Activated T-helper 1 cell treated with Interleukin-2 at 50 U/mL for 16 hours (primary cell): ENCODE measurements around the gene ITGA1.

Experiments used
- DNase-seq: peaks from one replicate; pipeline ENCODE4 v3.0.0-alpha.2; 2020; ENCODE audit warnings: low read depth

Gene ITGA1

DNA sequence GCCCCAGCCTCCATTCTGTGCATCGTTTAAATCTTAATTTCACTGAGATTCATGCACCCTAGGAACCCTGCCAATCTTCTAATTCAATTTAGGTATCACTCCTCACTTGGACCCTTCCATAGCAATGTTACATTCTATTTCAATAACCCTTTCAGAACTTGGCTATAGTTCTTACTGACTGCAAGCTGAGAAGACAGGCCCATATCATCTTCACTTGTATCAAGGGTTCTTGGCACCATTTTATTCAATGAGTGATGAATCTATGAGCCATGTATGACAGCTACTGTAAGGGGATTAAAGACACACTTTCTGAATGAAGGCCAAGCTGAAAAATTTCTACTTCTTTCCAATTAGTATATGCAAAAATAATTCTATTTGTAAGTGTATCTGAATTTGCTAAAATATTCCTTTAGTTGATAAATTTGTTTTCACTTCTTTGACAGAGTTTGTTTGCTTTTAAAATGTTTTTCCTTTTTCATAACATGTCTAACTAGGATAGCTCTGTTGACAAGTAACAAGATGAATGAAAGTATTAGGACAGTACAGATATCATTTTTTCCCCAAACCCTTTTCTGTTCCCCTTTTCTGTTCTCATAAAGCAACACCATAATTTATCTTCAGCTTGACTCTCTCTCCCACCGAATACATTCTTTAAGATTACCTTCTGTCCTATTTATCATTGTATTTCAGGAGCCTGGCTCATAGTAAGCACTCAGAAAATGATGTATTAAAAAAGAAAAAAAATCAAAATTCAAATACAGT lies 211.0 kb downstream of the ITGA1 start:
- DNase-seq, result no peak

DNA sequence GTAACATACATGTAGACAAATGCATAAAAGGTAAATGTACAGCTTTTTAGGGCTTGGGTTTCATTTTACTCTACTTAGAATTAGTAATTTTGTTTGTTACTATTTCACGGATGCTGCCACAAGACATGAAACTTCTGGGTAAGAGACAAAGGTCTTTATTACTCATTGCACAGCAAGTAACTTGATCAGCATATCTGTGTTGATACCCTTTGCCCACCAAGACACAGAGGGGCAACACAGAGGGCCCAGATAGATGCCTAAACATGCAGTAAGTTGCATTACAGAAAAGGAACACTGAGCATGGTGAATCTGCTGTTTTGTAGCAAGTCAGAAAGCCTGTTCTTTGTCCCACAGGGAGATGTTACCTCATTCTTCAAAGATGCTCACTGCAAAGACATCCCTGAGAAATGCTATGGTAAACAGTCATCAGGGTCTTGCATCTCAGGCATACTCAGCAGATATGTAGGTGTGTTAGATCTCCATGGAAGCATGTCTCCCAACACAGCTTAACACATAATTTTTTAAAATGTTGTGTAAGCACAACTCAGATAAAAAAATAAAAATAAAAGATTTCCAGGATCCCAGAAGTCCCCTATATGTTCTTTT lies 211.7 kb downstream of the ITGA1 start:
- DNase-seq, result no peak

DNA sequence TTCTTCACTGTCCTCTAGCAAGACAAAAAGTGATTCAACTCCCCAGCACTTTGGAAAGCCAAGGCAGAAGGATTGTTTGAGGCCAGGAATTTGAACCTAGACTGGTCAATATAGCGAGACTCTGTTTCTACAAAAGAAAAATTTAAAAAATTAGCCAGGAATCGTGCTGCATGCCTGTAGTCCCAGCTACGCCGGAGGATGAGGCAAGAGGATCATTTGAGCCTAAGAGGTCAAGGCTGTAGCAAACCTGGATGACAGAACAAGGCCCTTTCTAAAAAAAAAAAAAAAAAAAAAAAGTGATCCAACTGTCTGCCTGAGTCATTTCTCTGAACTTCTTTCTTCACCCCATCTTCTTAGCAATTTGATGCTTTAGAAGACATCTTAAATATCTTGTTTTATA lies 213.8 kb downstream of the ITGA1 start:
- no peak for DNase-seq

DNA sequence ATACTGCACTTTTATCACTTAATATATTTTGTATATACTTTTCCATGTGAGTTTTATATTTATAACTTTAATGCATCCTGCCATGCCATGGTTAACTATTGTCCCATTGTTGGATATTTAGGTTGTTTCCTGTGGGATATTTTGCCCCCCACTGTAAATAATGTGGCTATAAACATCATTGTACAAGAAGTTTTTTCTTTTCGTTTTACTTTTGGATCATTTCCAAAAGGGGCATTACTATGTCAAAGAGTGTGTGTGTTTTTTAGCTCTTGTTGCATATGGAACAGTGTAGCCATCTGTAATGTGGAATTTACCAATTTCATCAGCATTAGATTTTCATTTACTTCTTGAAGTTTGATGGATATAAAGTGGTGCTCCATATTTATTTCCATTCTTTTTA lies 214.8 kb downstream of the ITGA1 start:
- DNase-seq, result no peak

DNA sequence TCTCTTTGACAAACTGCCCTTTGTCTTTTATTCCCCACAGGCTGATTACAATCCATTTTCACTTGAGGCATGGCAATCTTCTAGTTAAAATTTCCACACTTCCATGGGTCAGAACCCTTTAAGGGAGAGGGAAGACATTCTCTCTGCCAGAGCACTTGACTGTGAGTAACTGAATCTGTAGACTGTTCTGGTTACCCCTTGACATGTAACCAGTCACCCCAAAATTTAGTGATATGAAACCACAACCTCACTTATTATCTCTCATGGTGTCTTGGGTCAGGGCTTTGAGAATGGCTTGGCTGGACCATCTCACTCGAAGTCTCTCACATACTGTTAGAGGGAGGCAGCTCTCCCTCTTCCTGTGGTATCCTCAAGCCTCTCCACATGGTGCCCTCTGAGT lies 215.4 kb downstream of the ITGA1 start:
- DNase-seq, result no peak

DNA sequence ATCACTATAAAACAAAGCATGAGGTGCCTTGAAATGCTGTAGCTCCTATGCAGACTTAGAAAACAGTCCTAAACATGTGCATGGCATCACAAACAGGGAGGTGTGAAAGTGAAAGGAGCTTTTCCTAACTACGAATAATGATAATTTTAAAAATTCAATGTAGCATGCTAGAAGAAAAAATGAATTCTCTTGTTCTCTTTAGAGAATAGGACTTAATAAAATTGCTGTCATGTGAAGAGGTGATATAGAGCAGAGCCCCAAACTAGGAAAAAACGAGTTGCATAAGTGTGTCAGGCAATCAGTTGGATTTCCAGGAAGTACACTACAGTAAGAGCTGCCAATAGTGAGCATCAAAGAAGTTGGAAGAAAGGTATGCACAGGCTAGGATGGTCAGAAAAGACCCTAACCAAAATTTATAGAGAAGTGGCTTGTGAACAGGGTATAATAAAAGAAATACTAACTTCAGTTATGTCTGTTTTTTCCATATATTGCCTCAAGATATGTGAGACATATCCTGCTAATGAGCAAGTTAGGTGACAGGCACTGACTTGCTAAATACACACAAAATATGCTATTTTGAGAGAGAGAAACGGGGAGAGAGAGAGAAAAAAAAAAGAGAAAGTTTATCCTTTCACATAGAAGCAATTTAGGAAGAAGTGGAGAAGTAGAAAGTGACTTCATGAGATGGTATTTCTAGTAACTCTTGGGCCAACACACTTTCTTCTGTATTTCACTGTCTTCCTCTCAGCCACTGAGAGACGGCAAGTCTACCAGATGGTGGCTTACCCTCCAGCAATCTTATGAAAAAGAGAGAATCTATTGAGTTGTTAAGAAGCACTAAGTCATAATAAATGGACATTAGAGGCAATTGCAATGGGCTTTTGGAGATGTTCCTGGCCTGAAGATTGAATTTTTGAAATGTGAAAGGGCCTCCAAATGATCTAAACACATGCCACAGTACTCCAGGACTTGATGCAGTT lies 219.5 kb downstream of the ITGA1 start:
- no peak for DNase-seq

DNA sequence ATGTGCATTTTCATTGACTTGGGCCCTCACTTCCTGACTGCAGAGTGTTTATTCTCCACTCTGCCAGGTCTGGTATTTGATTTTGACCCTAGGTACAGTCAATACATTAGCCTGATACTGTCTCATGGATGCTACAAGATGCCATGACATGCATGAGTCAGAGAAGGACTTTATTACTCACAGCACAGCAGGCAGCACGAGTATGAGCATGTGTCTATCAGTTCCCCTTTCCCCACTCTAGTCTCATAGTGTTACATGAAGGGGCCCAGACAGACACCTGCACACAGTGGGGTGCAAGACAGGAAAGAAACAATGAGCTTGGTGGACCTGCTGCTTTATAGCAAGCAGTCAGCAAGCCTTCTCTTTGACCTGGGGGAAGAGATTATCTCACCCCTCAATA lies 221.0 kb downstream of the ITGA1 start:
- DNase-seq, result no peak
